HCEC 1CT (cell line): Measurements from ENCODE around the gene HSD3B7.

Experiments
- DNase-seq: peaks from one replicate; pipeline ENCODE4 v3.0.0-alpha.2; 2017

The HSD3B7 gene

DNA sequence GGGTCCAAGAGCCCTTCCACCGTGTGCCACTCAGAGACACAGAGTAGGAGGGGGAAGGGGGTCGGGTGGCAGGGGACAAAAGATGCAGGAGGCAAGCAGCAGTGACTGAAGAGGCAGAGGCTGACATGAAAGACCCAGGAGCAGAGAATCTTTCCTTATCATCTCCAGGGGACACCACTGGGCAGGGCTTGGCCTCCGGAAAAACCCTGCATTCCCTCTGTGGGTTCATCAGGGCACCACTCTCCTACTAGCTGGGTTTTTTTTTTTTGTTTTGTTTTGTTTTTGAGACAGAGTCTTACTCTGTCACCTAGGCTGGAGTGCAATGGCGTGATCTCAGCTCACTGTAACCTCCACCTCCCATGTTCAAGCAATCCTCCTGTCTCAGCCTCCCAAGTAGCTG lies 46.3 kb downstream of the HSD3B7 start:
- no peak for DNase-seq

DNA sequence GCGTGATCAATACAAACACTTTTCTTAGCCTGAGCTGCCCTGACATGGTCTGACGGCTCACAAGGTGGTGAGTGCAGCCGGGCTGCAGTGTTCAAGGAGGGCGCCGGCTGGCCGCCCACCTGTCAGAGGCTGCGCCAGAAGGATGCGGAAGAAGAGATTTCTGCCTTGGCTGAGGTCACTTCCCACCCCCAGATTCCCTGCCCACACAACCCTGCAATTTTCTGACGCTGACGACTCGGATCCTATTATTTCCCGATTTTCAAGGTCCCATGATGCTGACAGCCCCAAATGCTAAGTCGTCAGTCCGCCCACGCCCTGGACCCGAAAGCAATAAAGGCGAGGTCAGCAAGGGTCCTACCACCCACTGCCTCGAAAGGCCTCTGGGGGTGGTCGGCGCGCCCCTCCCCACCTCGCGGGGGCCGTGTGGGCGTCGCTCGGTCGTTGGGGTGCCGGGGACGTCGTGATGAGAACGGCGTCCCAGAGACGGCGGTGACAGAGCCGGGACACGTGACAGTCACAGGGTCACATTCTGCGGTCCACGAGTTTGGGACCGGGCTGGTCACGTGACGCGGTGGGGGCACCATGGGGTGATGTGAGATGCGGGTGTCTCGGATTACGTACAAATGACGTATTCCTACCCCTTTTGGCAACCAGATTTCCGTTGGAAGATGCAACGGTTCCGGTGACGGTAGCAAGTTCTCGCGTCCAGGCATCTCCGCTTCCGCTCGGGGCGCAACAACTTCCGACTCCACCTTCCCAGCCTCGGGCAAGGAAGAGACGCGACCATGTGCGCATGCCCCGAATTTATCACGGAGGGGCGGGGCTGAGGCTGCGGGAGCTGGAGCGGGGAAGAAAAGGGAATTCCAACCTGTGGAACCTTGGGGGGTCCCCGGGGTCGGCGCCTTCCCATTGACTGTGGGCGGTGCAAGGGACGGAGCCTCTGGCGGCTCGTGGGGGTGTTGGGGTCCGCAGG lies 48.0 kb downstream of the HSD3B7 start, which contains the start of gene STX4:
Gene STX4 (plus strand): TSS at position 823 of the 973 bp plus-strand sequence. CDS start 248 bp downstream, outside the sequence.
- DNase-seq: peak; percentile 99

DNA sequence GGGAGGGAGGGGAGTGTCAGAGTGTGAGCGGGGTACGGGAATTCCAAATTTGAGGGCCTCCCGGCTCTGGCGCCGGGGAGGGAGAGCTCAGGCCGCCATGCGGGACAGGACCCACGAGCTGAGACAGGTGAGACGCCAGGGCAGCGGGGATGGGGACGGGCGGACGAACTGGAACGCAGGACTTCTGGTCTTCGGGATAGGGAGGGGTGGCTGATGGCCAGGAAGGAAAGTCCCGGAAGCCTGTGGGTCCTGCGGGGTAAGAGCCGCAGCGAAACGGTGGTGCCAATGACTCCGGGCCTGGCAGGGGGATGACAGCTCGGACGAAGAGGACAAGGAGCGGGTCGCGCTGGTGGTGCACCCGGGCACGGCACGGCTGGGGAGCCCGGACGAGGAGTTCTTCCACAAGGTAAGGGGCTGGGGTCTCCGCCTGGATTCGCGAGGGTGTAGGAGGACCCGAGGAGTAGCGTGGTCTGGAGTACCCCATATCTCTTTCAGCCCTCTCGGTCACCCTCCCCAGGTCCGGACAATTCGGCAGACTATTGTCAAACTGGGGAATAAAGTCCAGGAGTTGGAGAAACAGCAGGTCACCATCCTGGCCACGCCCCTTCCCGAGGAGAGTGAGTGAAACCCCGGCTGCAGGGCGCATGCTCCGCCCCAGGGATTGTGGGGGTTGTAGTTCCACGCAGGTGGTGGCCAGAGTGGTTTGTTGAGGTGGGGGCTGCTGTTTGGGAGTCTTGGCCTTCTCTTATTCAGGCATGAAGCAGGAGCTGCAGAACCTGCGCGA lies 48.9 kb downstream of the HSD3B7 start:
- DNase-seq: peak; percentile 73

DNA sequence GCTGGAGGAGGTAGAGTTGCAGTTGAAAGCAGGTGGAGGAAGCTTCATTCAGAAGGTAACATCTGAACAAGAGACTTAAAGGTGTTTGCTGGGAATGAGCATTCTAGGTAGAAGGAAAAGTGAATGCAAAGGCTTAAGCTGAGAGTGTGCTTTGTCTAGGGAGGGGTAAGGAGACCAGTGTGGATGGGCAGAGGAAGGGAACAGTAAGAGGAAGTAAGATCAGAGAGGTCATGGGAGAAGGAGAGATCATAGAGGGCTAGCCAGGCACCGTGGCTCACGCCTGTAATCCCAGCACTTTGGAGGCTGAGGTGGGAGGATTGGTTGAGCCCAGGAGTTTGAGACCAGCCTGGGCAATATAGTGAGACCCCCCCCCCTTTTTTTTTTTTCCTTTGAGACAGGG lies 51.7 kb downstream of the HSD3B7 start:
- no peak for DNase-seq
